ENCODE measurements around the gene NCK2.

GRCh38 chr2:105917226-105917625 is 172.5 kb downstream of the NCK2 start:
- no peak for TF ChIP-seq CTCF (IDR thresholded peaks at IDR 0.05; ENCODE audit: low read length)
- no peak for TF ChIP-seq EZH2 (IDR thresholded peaks at IDR 0.05; ENCODE audit: borderline replicate concordance, low read length)
